GM12875 (cell line): ENCODE measurements around the gene SALL4.

ENCODE experiments used
- H3K4me3 ChIP-seq: one replicate; pipeline ENCODE4 v1.5.1; 2011; ENCODE audit warnings: low read depth, low read length, control low read depth
- TF ChIP-seq, protein P1 (sequence below): IDR thresholded peaks from 2 replicates; pipeline ENCODE4 v1.5.1; 2011; ENCODE audit warnings: low read depth, mild to moderate bottlenecking, control low read depth, inconsistent platforms, low read length, moderate library complexity, borderline replicate concordance; ENCODE audit not compliant: insufficient read depth

SALL4 gene

DNA sequence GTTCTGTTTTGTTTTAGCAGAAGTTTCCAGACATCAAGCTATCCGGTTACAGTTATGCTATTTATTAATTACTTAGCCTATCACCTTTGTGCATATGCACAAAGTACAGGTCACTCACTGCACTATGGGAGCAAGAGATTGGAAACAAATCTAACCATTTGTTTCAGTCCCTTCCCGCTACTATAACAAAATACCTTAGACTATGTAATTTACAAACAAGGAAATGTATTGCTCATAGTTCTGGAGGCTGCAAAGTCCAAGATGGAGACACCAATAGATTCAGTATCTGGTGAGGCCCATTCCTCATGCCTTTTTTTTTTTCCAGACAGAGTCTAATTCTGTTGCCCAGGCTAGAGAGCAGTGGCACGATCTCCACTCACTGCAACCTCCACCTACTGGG, 69.3 kb downstream of the SALL4 start:
- TF ChIP-seq, protein P1, sequence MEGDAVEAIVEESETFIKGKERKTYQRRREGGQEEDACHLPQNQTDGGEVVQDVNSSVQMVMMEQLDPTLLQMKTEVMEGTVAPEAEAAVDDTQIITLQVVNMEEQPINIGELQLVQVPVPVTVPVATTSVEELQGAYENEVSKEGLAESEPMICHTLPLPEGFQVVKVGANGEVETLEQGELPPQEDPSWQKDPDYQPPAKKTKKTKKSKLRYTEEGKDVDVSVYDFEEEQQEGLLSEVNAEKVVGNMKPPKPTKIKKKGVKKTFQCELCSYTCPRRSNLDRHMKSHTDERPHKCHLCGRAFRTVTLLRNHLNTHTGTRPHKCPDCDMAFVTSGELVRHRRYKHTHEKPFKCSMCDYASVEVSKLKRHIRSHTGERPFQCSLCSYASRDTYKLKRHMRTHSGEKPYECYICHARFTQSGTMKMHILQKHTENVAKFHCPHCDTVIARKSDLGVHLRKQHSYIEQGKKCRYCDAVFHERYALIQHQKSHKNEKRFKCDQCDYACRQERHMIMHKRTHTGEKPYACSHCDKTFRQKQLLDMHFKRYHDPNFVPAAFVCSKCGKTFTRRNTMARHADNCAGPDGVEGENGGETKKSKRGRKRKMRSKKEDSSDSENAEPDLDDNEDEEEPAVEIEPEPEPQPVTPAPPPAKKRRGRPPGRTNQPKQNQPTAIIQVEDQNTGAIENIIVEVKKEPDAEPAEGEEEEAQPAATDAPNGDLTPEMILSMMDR = no peak

More for the DNA sequence above, 69.3 kb downstream of the SALL4 start:
- no peak overlapping the region for H3K4me3 ChIP-seq
